NCI-H187 treated with DMSO at 0.1 percent for 48 hours (cell line): ENCODE results near the gene CYBC1.
A peak's percentile ranks its signal among the peaks of the same experiment; 100 is the strongest.

ENCODE experiments used
- DNase-seq: peaks from one replicate; lab custom pipeline; 2025; lab: John Stamatoyannopoulos, UW

The CYBC1 gene

GRCh38 chr17:82447876-82448275 lies 2.7 kb downstream of the CYBC1 start:
- DNase-seq = no peak

GRCh38 chr17:82446649-82447048 lies 3.9 kb downstream of the CYBC1 start:
- DNase-seq = no peak

GRCh38 chr17:82446124-82446523 lies 4.4 kb downstream of the CYBC1 start:
- DNase-seq = no peak

- DNase-seq = no peak
These were observed 5.0 kb downstream of the CYBC1 start for GRCh38 chr17:82445542-82445941.

- no peak for DNase-seq
These were observed 5.5 kb downstream of the CYBC1 start for GRCh38 chr17:82444941-82445521.

- DNase-seq = no peak
These were observed 6.2 kb downstream of the CYBC1 start for GRCh38 chr17:82444284-82444893.

- no peak for DNase-seq
These were observed 6.9 kb downstream of the CYBC1 start for GRCh38 chr17:82443465-82444283.

GRCh38 chr17:82442643-82443464 lies 7.7 kb downstream of the CYBC1 start:
- DNase-seq = no peak

GRCh38 chr17:82441691-82442487 lies 8.7 kb downstream of the CYBC1 start:
- no peak for DNase-seq

GRCh38 chr17:82440991-82441627 lies 9.4 kb downstream of the CYBC1 start:
- DNase-seq = peak; percentile 40

GRCh38 chr17:82440469-82440981 lies 10.0 kb downstream of the CYBC1 start:
- DNase-seq = no peak

- DNase-seq = no peak
These were observed 10.7 kb downstream of the CYBC1 start for GRCh38 chr17:82439829-82440365.

- no peak for DNase-seq
These were observed 11.2 kb downstream of the CYBC1 start for GRCh38 chr17:82439194-82439828.

- no peak for DNase-seq
These were observed 12.0 kb downstream of the CYBC1 start for GRCh38 chr17:82438401-82439193.

GRCh38 chr17:82437325-82437668 lies 13.3 kb downstream of the CYBC1 start:
- no peak for DNase-seq

- no peak for DNase-seq
These were observed 13.8 kb downstream of the CYBC1 start for GRCh38 chr17:82436601-82437324.

GRCh38 chr17:82435601-82436583 lies 14.7 kb downstream of the CYBC1 start:
- no peak for DNase-seq
